HFFc6 (cell line): ENCODE measurements around the gene TMUB2. TPM values are rescaled to one million over a fixed set of nuclear protein-coding genes. Genes with fewer than 3 reads are reported as not detected.

Source experiments
- DNase-seq: peaks from one replicate; pipeline ENCODE4 v3.0.0-alpha.2; 2018
- H3K27ac Mint-ChIP-seq: 2 replicates; pipeline ENCODE4 v1.8.0; 2020; ENCODE audit warnings: mild to moderate bottlenecking, mixed read lengths
- H3K27me3 Mint-ChIP-seq: 2 replicates; pipeline ENCODE4 v1.8.0; 2021; ENCODE audit warnings: mild to moderate bottlenecking, moderate library complexity, mixed read lengths; ENCODE audit not compliant: insufficient read depth
- H3K36me3 Mint-ChIP-seq: 2 replicates; pipeline ENCODE4 v1.8.0; 2021; ENCODE audit warnings: low read depth, mixed read lengths
- H3K4me1 Mint-ChIP-seq: 2 replicates; pipeline ENCODE4 v1.8.0; 2020; ENCODE audit warnings: low read depth, mixed read lengths
- H3K4me3 Mint-ChIP-seq: 2 replicates; pipeline ENCODE4 v1.8.0; 2020; ENCODE audit warnings: mild to moderate bottlenecking, moderate library complexity, mixed read lengths
- H3K9me3 Mint-ChIP-seq: 2 replicates; pipeline ENCODE4 v1.8.0; 2020; ENCODE audit warnings: mild to moderate bottlenecking, mixed read lengths
- total RNA-seq, 6 experiments: library from RNA; stranded (reverse); fragmentation: NEBNext Ultra II Directional; extraction: Animal tissue kit (Norgen Biotek cat#: 25700); gene quantifications; 2 replicates in 1 of 6; 3 replicates in 5 of 6; pipeline ENCODE4 v1.2.3, GENCODE V29; 2021
- TF ChIP-seq, protein P1 (sequence below): fragments of 200-600 bp; sonication (generic); IDR thresholded peaks from 2 replicates; pipeline ENCODE4 v1.5.0; 2021; ENCODE audit warnings: antibody characterized with exemption, mild to moderate bottlenecking

Gene TMUB2
- total RNA-seq, 6 experiments from 2014 or later = 29.8 to 37.7 (median 34.0) TPM

DNA sequence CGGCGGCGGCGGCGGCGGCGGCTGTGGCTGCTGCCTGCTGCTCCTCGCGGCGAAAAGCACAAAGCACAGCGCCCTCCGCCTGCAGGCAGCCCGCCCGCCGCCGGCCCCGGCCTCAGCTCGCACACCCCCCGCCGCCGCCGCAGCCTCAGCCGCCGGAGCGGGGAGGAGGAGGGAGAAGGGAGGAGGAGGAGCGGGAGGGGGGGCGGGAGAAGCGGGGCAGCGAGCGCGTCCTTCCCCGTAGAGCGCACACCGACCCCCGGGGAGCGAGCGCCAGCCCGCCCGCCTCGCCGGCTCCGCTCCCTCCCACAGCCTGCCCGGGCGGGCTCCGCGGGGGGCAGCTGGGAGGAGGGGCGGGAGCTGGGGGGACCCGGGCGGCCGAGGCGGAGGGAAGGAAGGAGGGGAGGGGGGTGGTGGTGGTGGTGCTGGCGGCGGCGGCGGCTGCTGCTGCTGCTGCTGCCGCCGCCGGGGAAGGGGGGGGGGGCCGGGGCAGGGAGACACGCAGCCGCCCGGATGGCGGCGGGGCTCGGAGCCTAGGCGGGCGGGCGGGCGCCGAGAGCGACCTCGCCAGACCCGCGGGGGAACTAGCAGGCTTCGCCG is 32.9 kb downstream of the TMUB2 start, which contains the start of gene UBTF:
Gene UBTF (minus strand): TSS at position 60 of the 597 bp plus-strand sequence. CDS start 1,446 bp downstream, outside the sequence.
- H3K4me1 Mint-ChIP-seq = peaks cover 42% of the 10 kb centered on the region
- H3K4me3 Mint-ChIP-seq = peak within 1 kb of the TSS; percentile 93
- H3K36me3 Mint-ChIP-seq = peaks cover 19% of the 10 kb centered on the region
- DNase-seq = no peak
- TF ChIP-seq, protein P1, sequence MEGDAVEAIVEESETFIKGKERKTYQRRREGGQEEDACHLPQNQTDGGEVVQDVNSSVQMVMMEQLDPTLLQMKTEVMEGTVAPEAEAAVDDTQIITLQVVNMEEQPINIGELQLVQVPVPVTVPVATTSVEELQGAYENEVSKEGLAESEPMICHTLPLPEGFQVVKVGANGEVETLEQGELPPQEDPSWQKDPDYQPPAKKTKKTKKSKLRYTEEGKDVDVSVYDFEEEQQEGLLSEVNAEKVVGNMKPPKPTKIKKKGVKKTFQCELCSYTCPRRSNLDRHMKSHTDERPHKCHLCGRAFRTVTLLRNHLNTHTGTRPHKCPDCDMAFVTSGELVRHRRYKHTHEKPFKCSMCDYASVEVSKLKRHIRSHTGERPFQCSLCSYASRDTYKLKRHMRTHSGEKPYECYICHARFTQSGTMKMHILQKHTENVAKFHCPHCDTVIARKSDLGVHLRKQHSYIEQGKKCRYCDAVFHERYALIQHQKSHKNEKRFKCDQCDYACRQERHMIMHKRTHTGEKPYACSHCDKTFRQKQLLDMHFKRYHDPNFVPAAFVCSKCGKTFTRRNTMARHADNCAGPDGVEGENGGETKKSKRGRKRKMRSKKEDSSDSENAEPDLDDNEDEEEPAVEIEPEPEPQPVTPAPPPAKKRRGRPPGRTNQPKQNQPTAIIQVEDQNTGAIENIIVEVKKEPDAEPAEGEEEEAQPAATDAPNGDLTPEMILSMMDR = peak; percentile 13; the same call in 1 of the 2 replicates
- peak within 1 kb of the TSS; percentile 86 for H3K27ac Mint-ChIP-seq
- peaks cover 4% of the 10 kb centered on the region for H3K27me3 Mint-ChIP-seq
- H3K9me3 Mint-ChIP-seq = no peaks in the 10 kb centered on the region

DNA sequence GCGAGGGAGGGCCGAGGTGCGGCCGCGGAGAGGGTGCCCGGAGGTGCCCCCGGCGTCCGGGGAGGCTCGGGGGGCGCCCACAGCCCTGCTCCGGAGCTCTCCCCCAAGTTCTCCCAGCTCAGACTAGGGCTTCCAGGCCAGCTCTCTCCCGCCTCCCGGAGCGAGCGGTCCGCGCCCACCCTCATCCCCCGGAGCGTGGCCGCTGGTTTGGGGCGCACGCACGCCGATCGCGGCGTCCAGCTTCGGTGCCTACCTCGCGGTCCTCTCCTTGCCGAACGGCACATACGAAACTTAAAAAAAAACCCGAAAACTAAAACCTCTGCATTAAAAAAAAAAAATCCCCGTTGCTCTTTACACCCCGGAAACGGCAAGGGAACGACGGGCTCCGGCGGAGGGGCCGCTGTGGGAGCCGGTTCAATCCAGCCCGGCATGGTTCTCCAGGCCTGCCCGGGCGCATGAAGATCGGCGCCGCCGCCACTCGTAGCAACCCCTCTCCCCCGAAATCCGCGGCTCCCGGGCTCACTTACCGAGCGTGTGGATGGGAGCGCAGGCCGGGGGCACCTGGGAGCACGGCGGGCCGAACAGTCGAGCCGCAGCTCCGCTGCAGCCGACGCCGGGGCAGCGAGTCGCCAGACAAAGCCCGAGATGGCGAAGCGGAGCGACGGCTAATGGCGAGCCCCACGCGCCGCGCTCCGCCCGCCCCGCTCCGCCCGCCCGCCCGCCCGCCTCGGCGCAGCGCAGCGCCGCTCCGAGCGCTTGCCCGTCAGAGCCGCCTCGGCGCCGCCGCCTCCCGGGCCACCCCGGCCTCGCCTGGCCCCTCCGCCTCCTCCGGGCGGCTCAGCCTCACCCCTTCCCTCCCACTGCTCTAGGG is 33.7 kb downstream of the TMUB2 start:
- H3K9me3 Mint-ChIP-seq = no peaks in the 10 kb centered on the region
- H3K4me1 Mint-ChIP-seq = peaks cover 42% of the 10 kb centered on the region
- no peak for DNase-seq
- TF ChIP-seq, protein P1 = no peak
- H3K4me3 Mint-ChIP-seq = peak overlapping the region; percentile 93
- peaks cover 12% of the 10 kb centered on the region; the same call in 1 of the 2 replicates for H3K36me3 Mint-ChIP-seq
- H3K27me3 Mint-ChIP-seq = peaks cover 4% of the 10 kb centered on the region
- peak overlapping the region; percentile 87 for H3K27ac Mint-ChIP-seq

DNA sequence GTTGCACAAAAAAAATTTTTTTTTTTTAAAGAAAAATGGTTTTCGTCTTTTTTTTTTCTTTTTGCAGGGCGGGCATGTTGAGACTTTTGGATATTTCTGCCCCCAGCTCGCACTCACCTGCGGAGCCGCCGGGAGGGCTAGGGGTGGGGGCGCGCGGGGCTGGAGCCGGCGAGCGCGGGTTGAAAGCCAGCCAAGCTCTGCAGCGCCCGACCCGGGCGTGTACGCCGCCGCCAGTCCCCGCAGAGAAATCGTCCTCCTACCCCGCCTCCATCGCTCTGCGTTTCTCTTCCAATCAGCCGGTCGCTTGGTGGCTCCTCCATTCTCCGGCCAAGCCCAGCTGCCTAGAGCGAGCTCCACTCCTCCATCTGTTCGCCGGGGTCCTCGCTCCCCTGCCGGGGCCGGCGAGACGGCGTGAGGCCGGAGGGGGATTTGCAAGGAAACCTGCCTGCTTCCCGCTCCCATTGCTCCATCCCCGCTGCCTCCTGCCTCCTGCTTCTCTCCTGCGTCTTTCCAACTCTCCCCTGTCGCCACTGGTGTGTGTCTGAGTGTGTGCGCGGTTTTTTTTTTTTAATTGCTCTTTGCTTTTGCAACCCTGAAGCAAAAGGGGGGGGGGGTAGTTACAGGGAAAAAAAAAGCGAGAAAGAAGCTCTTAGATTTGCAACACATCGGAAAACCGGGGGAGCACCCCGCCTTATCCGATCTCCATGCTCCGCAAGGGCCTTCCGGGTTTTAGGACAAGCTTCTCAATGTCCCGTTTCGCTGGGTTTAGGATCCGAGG is 34.5 kb downstream of the TMUB2 start:
- TF ChIP-seq, protein P1 = no peak
- peaks cover 42% of the 10 kb centered on the region for H3K4me1 Mint-ChIP-seq
- peaks cover 4% of the 10 kb centered on the region for H3K27me3 Mint-ChIP-seq
- H3K9me3 Mint-ChIP-seq = no peaks in the 10 kb centered on the region
- DNase-seq = peak; percentile 69
- H3K4me3 Mint-ChIP-seq = peak overlapping the region; percentile 92
- peak overlapping the region; percentile 87 for H3K27ac Mint-ChIP-seq
- peaks cover 9% of the 10 kb centered on the region; the same call in 1 of the 2 replicates for H3K36me3 Mint-ChIP-seq

DNA sequence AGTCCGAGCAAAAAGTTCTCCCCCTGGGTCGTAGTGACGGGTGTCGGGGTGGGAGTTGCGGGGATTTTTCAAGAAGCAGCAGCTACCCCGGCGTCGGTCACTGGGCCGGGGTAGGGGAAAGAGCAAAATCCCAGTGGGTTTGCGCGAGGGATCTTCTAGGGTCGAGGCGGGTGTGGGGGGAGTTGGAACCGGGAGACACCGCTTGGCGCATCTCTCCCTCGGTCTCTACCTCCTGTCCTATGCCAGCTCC is 35.0 kb downstream of the TMUB2 start:
- H3K4me3 Mint-ChIP-seq = peak overlapping the region; percentile 92
- peaks cover 3% of the 10 kb centered on the region; the same call in 1 of the 2 replicates for H3K36me3 Mint-ChIP-seq
- H3K27ac Mint-ChIP-seq = peak overlapping the region; percentile 87

More for the DNA sequence above, 35.0 kb downstream of the TMUB2 start:
- Mint-ChIP-seq H3K27me3 (peaks cover 4% of the 10 kb centered on the region; the same call in 1 of the 2 replicates), H3K4me1 (peaks cover 37% of the 10 kb centered on the region), H3K9me3 (no peaks in the 10 kb centered on the region)
- TF ChIP-seq, protein P1 = no peak
- DNase-seq = no peak
